WTC11 (cell line): Measurements from ENCODE around the gene TADA2A. TPM values are rescaled to one million over a fixed set of nuclear protein-coding genes. Genes with fewer than 3 reads are reported as not detected.

Experiments used
- ATAC-seq: fragments of 200-7000 bp; cut with Tn5 transposase; 2 replicates; pipeline ENCODE4 v1.10.0; 2021; ENCODE audit warnings: mild to moderate bottlenecking, moderate library complexity
- CTCF ChIA-PET: fragments of 300-600 bp; sonication (Branson Sonifier 250); formaldehyde crosslinking; loops from one replicate; lab custom pipeline; 2021; ENCODE audit warnings: antibody characterized with exemption; lab: Charles Lee
- POLR2A ChIA-PET: fragments of 350-600 bp; sonication (Branson Sonifier 250); formaldehyde crosslinking; loops from one replicate; lab custom pipeline; 2021; ENCODE audit warnings: antibody characterized with exemption; lab: Charles Lee
- DNase-seq: peaks from one replicate; pipeline ENCODE4 v3.0.0; 2021; ENCODE audit warnings: low spot score
- H3K27ac Mint-ChIP-seq: 2 replicates; pipeline ENCODE4 v1.8.0; 2021; ENCODE audit warnings: mixed read lengths
- H3K27me3 Mint-ChIP-seq: 2 replicates; pipeline ENCODE4 v1.8.0; 2021; ENCODE audit warnings: low read depth, mild to moderate bottlenecking, moderate library complexity, mixed read lengths
- H3K36me3 Mint-ChIP-seq: 2 replicates; pipeline ENCODE4 v1.8.0; 2021; ENCODE audit warnings: mixed read lengths
- H3K4me1 Mint-ChIP-seq: 2 replicates; pipeline ENCODE4 v1.8.0; 2022; ENCODE audit warnings: mixed read lengths
- H3K4me3 Mint-ChIP-seq: 2 replicates; pipeline ENCODE4 v1.8.0; 2021; ENCODE audit warnings: mild to moderate bottlenecking, moderate library complexity, mixed read lengths
- H3K9me3 Mint-ChIP-seq: 2 replicates; pipeline ENCODE4 v1.8.0; 2021; ENCODE audit warnings: mixed read lengths
- AR ChIP-seq: fragments of 250-450 bp; sonication (Bioruptor Pico); IDR thresholded peaks from 2 replicates; pipeline ENCODE4 v1.9.0; 2021; ENCODE audit warnings: mild to moderate bottlenecking
- ATF1 ChIP-seq: sonication (generic); formaldehyde crosslinking; IDR thresholded peaks from 2 replicates; pipeline ENCODE4 v1.8.1; 2023; ENCODE audit warnings: mild to moderate bottlenecking, moderate library complexity, missing genetic modification reagents
- CTCF ChIP-seq: fragments of 200-600 bp; IDR thresholded peaks from 2 replicates; pipeline ENCODE4 v1.8.0; 2022; ENCODE audit warnings: antibody characterized with exemption
- E2F1 ChIP-seq: sonication (generic); formaldehyde crosslinking; IDR thresholded peaks from 2 replicates; pipeline ENCODE4 v1.8.0; 2022; ENCODE audit warnings: mild to moderate bottlenecking, missing genetic modification reagents
- ERG ChIP-seq: fragments of 250-450 bp; sonication (Bioruptor Pico); IDR thresholded peaks from 2 replicates; pipeline ENCODE4 v1.8.0; 2021; ENCODE audit warnings: mild to moderate bottlenecking
- HMGXB4 ChIP-seq: sonication (generic); formaldehyde crosslinking; IDR thresholded peaks from 2 replicates; pipeline ENCODE4 v1.8.1; 2023; ENCODE audit warnings: mild to moderate bottlenecking, moderate library complexity, missing genetic modification reagents
- KAT7 ChIP-seq: sonication (generic); formaldehyde crosslinking; IDR thresholded peaks from 2 replicates; pipeline ENCODE4 v1.8.1; 2023; ENCODE audit warnings: missing genetic modification reagents, mild to moderate bottlenecking, borderline replicate concordance
- MAX ChIP-seq: sonication (generic); formaldehyde crosslinking; IDR thresholded peaks from 2 replicates; pipeline ENCODE4 v1.8.0; 2022; ENCODE audit warnings: mild to moderate bottlenecking, missing genetic modification reagents
- NR1H2 ChIP-seq: sonication (generic); formaldehyde crosslinking; IDR thresholded peaks from 2 replicates; pipeline ENCODE4 v1.9.0; 2021; ENCODE audit warnings: mild to moderate bottlenecking, moderate library complexity, missing genetic modification reagents
- NR2C2 ChIP-seq: sonication (generic); formaldehyde crosslinking; IDR thresholded peaks from 2 replicates; pipeline ENCODE4 v1.8.0; 2022; ENCODE audit warnings: mild to moderate bottlenecking, missing genetic modification reagents
- OVOL2 ChIP-seq: fragments of 250-450 bp; sonication (Bioruptor Pico); IDR thresholded peaks from 2 replicates; pipeline ENCODE4 v1.9.0; 2021; ENCODE audit warnings: mild to moderate bottlenecking, borderline replicate concordance
- RELA ChIP-seq: sonication (generic); formaldehyde crosslinking; IDR thresholded peaks from 2 replicates; pipeline ENCODE4 v1.8.1; 2022; ENCODE audit warnings: missing genetic modification reagents, mild to moderate bottlenecking, borderline replicate concordance
- TEAD4 ChIP-seq: sonication (generic); formaldehyde crosslinking; IDR thresholded peaks from 2 replicates; pipeline ENCODE4 v1.8.0; 2022; ENCODE audit warnings: mild to moderate bottlenecking, missing genetic modification reagents
- ZNF121 ChIP-seq: sonication (generic); formaldehyde crosslinking; IDR thresholded peaks from 2 replicates; pipeline ENCODE4 v1.8.0; 2023; ENCODE audit warnings: missing genetic modification reagents
- ZNF232 ChIP-seq: sonication (generic); formaldehyde crosslinking; IDR thresholded peaks from 2 replicates; pipeline ENCODE4 v1.8.0; 2022; ENCODE audit warnings: mild to moderate bottlenecking, missing genetic modification reagents
- ZNF263 ChIP-seq: sonication (generic); formaldehyde crosslinking; IDR thresholded peaks from 2 replicates; pipeline ENCODE4 v1.8.1; 2022; ENCODE audit warnings: low read depth, mild to moderate bottlenecking, moderate library complexity, missing genetic modification reagents
- ZNF423 ChIP-seq: fragments of 250-450 bp; sonication (Bioruptor Pico); IDR thresholded peaks from 2 replicates; pipeline ENCODE4 v2.1.2; 2022; ENCODE audit warnings: mild to moderate bottlenecking, moderate library complexity
- ZNF425 ChIP-seq: fragments of 250-450 bp; sonication (Bioruptor Pico); conservative IDR thresholded peaks from 2 replicates; pipeline ENCODE4 v1.9.0; 2021; ENCODE audit warnings: mild to moderate bottlenecking
- ZNF671 ChIP-seq: fragments of 250-450 bp; sonication (Bioruptor Pico); IDR thresholded peaks from 2 replicates; pipeline ENCODE4 v1.8.0; 2021; ENCODE audit warnings: mild to moderate bottlenecking
- total RNA-seq: library from RNA; stranded (reverse); gene quantifications from 3 replicates; pipeline ENCODE4 v1.2.3, GENCODE V29; 2021

Gene TADA2A
- total RNA-seq, 1 experiment from 2014 or later: 16.5 TPM

- peak overlapping the region; percentile 4; the same call in 1 of the 2 replicates for H3K27ac Mint-ChIP-seq
- H3K4me1 Mint-ChIP-seq: no peaks in the 10 kb centered on the region
- H3K36me3 Mint-ChIP-seq: peaks cover 21% of the 10 kb centered on the region
- no peak overlapping the region for H3K4me3 Mint-ChIP-seq
- TF ChIP-seq KAT7 (CRISPR knock-in tag): no peak
- no peak for TF ChIP-seq ATF1 (CRISPR knock-in tag)
- no peak for TF ChIP-seq ZNF121
- TF ChIP-seq RELA (CRISPR knock-in tag): no peak
- TF ChIP-seq ZNF263 (CRISPR knock-in tag): no peak
- TF ChIP-seq OVOL2: no peak
- no peak for TF ChIP-seq ZNF423 (CRISPR knock-in tag)
- TF ChIP-seq AR (CRISPR knock-in tag): no peak
- TF ChIP-seq TEAD4: no peak
- no peak for TF ChIP-seq ERG (CRISPR knock-in tag)
- no peak for TF ChIP-seq ZNF232 (CRISPR knock-in tag)
- TF ChIP-seq HMGXB4: no peak
- TF ChIP-seq ZNF425: no peak
- TF ChIP-seq MAX (CRISPR knock-in tag): no peak
- TF ChIP-seq NR2C2 (CRISPR knock-in tag): no peak
- no peak for TF ChIP-seq CTCF
- no peak for TF ChIP-seq E2F1 (CRISPR knock-in tag)
- TF ChIP-seq ZNF671 (CRISPR knock-in tag): no peak
- no peak for TF ChIP-seq NR1H2 (CRISPR knock-in tag)
- no peaks in the 10 kb centered on the region for H3K27me3 Mint-ChIP-seq
- H3K9me3 Mint-ChIP-seq: no peaks in the 10 kb centered on the region
- ChIA-PET CTCF (interaction anchor here (1.0 kb wide), 1 partner anchor 24 kb away, joined by 4 read pairs; no protein-coding TSS in a partner anchor), POLR2A (no interaction called here)
- no peak for ATAC-seq
- DNase-seq: no peak
Observed at GRCh38 chr17:37461668-37462067, 55.0 kb downstream of the TADA2A start.
